Measurements from ENCODE around the gene RNU1-1. TPM values are rescaled to one million over a fixed set of nuclear protein-coding genes. Genes with fewer than 3 reads are reported as not detected.
"Not testable (repeated sequence)": the region's sequence is repeated elsewhere in the genome, so short reads cannot be mapped to it uniquely, and the experiment has no call there.

The RNU1-1 gene
- total RNA-seq (1,000 to 10,000 TPM in 4 of 6 donors, 100 to 1,000 TPM in 2; 687 to 5,169 (median 2,340) TPM), polyA plus RNA-seq (not detected)

DNA sequence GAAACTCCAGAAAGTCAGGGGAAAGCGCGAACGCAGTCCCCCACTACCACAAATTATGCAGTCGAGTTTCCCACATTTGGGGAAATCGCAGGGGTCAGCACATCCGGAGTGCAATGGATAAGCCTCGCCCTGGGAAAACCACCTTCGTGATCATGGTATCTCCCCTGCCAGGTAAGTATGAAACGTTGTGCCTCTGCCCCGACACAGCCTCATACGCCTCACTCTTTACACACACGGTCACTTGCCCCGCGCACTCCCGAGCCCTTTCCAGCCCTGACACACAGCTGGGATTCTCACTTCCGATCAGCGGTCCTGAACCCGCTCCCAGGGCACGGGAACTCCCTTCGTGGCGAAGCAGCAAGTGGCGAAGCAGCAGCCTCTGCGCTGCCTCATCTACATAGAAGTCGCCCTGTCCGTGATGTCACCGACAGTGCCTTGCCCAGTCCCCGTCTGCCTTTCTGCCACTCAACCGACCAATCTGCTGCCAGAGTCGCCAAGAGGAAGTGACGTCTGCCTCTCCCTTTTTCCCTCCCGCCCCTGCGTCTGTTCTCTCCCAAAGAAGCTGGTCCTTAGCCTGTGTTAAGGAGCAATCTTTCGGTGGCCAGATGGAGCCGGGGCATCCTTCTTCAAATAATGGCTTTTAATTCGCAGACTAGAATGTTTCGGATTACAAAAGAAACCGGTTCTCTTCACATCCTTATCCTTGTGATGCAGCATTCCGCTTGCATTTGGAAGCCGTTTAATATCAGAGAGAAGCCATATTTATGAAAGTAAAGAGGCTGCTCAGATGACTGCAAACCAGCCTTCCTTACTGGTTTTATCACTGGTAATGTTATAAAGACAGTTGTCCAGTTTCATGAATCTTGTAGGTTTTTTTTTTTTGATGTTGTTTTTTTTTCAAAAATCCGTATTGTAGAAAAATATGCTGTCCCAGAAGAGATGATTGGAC is at the start of gene RNU1-1:
TSS of gene RNU1-1 (minus strand) at position 179 of the 949 bp plus-strand sequence.
- H3K36me3 ChIP-seq; intact Hi-C loops (cut with DNase I); H3K9me3 ChIP-seq; H3K4me1 ChIP-seq; H3K27me3 ChIP-seq: not testable (repeated sequence)
- peak; percentile 60 to 77 (median 74) for ATAC-seq
- peak; percentile 98 for FAIRE-seq
- 0 to 1% methylated on average over 21 to 38 of the region's 40 CpGs for WGBS, 2 donors
- Histone ChIP-seq H3K4me3 (peak within 1 kb of the TSS in 2 of 4 donors; percentile 23 to 30), H3K27ac (peak within 1 kb of the TSS; percentile 47 to 90 (median 86))
- DNase-seq = peak; percentile 77 to 90 (median 80)

DNA sequence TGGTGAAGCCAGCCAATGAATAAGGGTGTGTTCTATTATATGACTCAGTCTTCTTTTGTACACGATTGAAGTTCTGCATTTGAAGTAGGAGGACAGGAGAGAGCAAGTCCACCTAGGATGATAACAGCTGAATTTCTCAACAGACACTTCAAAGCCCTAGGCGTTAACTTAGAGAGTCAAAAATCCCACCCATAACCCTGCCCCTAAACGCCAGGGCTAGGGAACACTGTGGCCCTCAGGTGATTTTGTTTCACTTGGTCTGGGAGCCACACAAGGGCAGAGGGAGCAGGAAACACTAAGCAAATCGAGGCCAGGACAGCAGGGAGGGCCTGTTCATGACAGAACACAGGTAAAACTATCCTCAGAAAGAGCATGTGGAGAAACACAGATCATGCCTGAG is 47.0 kb upstream of the RNU1-1 start:
- FAIRE-seq; intact Hi-C loops (cut with DNase I); H3K27ac ChIP-seq: not testable (repeated sequence)

DNA sequence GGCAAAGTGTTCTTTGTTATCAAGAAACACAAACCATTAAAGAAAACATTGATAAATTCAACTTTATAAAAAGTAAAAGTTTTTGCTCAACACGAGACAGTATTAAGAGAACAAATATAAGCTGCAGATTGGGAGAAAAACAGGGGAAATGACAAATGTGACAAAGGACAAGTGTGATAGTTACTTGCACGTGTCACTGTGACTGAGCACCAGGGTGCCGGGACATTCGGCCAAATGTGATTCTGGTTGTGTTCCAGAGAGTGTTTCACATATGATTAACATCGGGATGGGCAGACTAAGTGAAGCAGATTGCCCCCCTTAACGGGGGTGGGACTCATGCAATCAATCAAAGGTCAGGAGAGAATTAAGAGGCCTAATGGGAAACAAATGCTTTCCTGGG is 46.4 kb upstream of the RNU1-1 start:
- H3K4me3 ChIP-seq; intact Hi-C loops (cut with DNase I); H3K36me3 ChIP-seq; H3K27ac ChIP-seq; DNase-seq; ATAC-seq; FAIRE-seq; H3K4me1 ChIP-seq; H3K27me3 ChIP-seq; H3K9me3 ChIP-seq: not testable (repeated sequence)
- 72 to 79% methylated on average over 3 to 4 of the region's 6 CpGs for WGBS, 2 donors

More for the DNA sequence above, 47.0 kb upstream of the RNU1-1 start:
- 69 to 76% methylated on average over 2 to 3 of the region's 4 CpGs for WGBS, 2 donors
- not testable (repeated sequence) for H3K27me3 ChIP-seq, DNase-seq, H3K36me3 ChIP-seq, ATAC-seq, H3K4me1 ChIP-seq, H3K9me3 ChIP-seq, H3K4me3 ChIP-seq

DNA sequence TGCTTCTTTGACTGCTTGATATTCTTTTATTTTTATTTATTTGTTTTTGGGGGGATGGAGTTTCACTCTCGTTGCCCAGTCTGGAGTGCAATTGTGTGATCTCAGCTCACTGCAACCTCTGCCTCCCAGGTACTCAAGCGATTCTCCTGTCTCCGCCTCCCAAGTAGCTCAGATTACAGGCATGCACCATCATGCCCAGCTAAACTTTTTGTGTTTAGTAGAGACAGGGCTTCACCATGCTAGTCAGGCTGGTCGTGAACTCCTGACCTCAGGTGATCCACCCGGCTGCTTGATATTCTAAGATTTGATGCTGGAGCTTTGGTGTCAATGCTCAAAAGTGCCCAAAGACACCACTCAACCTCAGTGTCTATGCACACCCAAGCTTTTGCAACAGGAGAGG is 45.6 kb upstream of the RNU1-1 start:
- intact Hi-C loops (cut with DNase I); FAIRE-seq; H3K4me1 ChIP-seq; H3K9me3 ChIP-seq; DNase-seq; H3K36me3 ChIP-seq; H3K27me3 ChIP-seq; H3K27ac ChIP-seq; ATAC-seq; H3K4me3 ChIP-seq: not testable (repeated sequence)
- no CpG with 5 or more reads among the region's 5 CpGs for WGBS, 2 donors

DNA sequence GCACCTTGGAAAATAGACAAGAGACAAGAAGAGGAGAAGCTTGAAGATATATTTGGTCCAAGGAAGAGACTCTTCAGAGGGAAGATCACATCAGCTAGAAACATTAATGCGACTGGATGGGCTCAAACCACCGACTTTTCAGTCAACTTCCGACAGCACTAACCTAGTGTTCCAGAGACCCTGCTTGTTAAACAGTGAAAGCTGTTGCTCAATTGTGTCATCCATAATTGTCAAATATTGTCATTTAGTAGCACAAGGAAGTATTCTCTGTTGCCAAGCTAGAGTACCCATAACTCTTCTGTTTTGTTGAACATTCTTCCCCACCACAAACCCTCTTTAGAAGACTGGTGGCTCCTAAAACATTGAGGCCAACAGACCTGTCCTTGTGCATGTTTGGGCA is 42.9 kb upstream of the RNU1-1 start:
- H3K9me3 ChIP-seq; intact Hi-C loops (cut with DNase I); FAIRE-seq; H3K4me1 ChIP-seq; H3K27me3 ChIP-seq; H3K27ac ChIP-seq; DNase-seq; ATAC-seq; H3K36me3 ChIP-seq; H3K4me3 ChIP-seq: not testable (repeated sequence)
- WGBS, 2 donors = 87 to 91% methylated on average over 3 of the region's 3 CpGs

DNA sequence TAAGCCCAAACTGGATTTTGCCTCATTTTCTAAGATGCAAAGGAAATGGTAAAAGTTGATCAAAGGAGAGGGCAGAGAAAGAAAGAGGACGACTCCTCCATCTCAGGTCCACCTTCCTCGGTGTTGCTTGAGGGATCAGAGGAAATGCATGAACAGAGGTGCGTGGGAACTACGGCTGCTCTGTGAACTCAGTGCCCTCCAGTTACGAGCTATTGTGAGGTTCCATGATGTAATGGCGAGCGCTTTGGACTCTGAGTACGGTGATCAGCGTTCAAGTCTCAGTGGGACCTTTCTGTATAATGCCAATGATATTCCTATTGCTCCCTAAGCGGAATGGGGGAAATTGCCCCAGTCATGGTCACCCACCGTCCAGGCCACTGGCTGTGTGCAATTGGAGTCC is 39.2 kb upstream of the RNU1-1 start:
- WGBS, 2 donors = 94 to 95% methylated on average over 9 to 10 of the region's 11 CpGs
- ATAC-seq; intact Hi-C loops (cut with DNase I); H3K27me3 ChIP-seq; H3K4me1 ChIP-seq; H3K4me3 ChIP-seq; FAIRE-seq; H3K27ac ChIP-seq; H3K36me3 ChIP-seq; H3K9me3 ChIP-seq; DNase-seq: not testable (repeated sequence)

DNA sequence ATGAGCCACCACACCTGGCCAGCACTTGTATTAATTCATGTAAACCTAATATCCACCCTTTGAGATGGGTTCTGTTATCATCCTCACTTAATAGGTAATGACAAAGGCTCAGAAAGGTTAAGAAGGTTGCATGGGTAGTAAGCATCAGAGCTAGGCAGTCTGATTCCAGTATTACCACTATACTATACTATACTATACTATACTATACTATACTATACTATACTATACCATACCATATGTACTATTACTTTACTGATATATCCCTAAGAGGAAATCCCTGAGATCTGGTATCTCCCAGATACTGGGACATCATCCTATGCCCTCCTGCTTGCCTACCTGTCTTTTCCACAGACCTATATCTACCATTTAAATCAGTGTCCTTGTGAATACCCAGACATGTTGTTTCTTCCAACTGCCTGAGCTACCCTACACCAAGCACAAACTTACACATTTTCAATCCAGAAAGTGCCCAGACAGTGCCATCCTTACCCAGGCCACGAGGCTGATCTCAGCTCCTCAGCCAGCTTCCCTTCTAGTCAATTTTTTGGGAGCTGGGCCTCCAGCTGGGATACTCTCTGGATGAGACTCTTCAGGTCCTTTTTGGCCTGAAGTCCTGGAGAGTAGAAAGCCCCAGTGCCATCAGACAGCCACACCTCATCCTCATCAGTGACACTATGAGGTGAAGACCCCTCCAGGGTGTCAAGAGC is 36.3 kb upstream of the RNU1-1 start:
- H3K4me1 ChIP-seq; ATAC-seq; DNase-seq; H3K27me3 ChIP-seq; H3K27ac ChIP-seq; FAIRE-seq; H3K9me3 ChIP-seq; H3K4me3 ChIP-seq; H3K36me3 ChIP-seq; intact Hi-C loops (cut with DNase I): not testable (repeated sequence)
- 75 to 78% methylated on average over 1 of the region's 1 CpG for WGBS, 2 donors

DNA sequence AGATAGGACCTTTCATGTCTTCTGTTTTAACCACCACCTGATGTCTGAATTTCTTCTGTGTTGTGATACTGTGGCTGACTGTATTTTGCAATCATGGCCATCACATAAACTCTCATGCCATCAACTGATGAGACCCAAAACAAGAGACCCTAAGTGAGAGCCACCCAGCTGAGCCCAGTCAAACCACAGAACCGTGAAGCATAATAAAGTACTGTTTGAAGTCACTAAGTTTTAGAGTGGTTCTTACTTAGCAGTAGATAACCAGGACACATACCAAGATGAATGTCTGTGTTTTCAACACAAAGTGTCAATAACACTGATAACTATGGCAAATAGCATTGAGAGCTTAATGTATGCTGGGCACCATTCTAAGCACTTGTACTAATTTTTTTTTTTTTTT is 35.5 kb upstream of the RNU1-1 start:
- H3K4me3 ChIP-seq; intact Hi-C loops (cut with DNase I); H3K36me3 ChIP-seq; H3K27me3 ChIP-seq; DNase-seq; H3K4me1 ChIP-seq; ATAC-seq; H3K9me3 ChIP-seq; H3K27ac ChIP-seq; FAIRE-seq: not testable (repeated sequence)
- 39 to 61% methylated on average over 1 of the region's 1 CpG for WGBS, 2 donors

DNA sequence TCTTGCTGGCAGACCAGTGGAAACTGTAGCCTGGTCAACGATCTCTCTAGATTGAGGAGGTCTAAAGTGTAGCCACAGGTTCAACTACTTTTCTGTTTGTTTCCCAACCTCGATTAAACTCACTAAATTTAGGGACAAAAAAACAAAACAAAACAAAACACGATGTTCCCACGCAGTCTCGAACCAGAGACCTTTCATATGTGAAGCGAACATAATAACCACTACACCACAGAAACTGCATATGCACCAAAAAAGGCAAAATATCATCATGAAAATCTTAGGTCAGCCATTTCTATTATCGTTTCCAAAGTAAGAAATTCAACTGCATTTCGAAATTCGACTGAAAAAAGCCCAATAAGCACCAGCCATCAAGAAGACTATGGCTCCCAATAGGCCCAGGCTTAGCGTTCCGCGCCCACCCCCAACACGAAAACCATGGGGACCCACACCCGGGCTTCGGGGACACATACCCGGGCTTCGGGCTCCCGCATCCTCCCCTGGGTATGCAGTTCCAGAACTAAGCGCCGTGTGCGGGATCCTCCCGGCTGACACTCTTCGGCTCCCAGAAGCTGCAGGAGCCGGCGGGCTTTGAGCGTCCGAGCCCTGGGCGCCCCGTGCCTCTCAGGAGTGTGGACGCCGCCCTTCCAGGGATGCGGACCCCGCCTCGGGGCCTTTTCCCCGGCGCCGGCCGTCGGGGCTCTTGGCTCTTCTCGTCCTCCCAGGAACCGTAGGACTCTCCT is 33.6 kb upstream of the RNU1-1 start:
- H3K4me3 ChIP-seq; H3K27ac ChIP-seq; H3K4me1 ChIP-seq; FAIRE-seq; H3K36me3 ChIP-seq; H3K9me3 ChIP-seq; ATAC-seq; DNase-seq; intact Hi-C loops (cut with DNase I); H3K27me3 ChIP-seq: not testable (repeated sequence)
- WGBS, 2 donors = 55 to 62% methylated on average over 3 to 26 of the region's 41 CpGs

DNA sequence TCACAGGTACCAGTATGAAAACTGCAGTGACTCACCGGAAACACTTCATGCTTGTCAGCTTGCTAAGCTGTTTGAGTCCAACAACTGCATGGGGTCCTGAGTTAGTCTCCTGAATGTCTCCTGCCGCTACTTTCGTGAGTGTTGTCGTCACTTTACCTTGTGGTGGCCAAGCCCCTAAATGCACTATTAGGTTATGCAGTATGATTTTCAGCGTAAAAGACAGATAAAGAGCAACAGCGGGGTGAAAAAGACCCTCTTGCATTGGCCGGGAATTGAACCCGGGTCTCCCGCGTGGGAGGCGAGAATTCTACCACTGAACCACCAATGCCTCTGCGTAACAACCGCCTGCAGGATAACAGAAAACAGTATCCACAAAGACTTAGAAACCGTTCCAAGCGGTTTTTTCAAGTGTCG is 31.6 kb upstream of the RNU1-1 start:
- H3K27ac ChIP-seq; H3K9me3 ChIP-seq; H3K36me3 ChIP-seq; FAIRE-seq; intact Hi-C loops (cut with DNase I); H3K4me1 ChIP-seq; H3K27me3 ChIP-seq; H3K4me3 ChIP-seq: not testable (repeated sequence)
- DNase-seq = peak in 1 of 6 donors; percentile 38
- peak in 2 of 4 donors; percentile 21 to 35 for ATAC-seq
- WGBS, 2 donors = 40 to 43% methylated on average over 11 to 12 of the region's 16 CpGs

DNA sequence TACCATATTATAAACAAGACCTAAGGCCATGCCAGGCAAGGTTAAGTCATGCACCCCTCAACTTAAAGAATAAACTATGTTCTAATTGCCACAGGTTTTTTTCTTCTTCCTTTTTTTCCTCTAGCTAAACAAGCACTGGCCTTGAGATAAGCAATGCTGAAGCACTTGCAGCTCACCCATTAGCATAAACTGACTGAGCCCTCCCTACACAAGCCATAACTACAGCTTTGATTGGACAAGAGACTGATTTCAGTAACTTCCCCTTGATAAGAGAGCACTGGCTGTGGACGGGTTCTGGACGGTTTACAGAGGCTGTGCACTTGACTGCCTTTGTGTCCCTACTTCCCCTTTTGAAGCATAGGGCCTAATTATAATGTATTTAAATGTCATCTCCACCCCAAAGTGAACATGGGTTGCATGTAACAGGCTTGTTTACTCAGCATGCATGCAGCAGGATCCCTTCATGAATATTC is 26.4 kb upstream of the RNU1-1 start:
- WGBS, 2 donors = 0% methylated on average over 2 of the region's 2 CpGs; no CpG with 5 or more reads in 1 of the 2 donors
- peak in 2 of 6 donors; percentile 26 to 44 for DNase-seq

More for the DNA sequence above, 26.4 kb upstream of the RNU1-1 start:
- H3K27me3 ChIP-seq; ATAC-seq; H3K9me3 ChIP-seq; H3K4me3 ChIP-seq; H3K4me1 ChIP-seq; H3K36me3 ChIP-seq; intact Hi-C loops (cut with DNase I): not testable (repeated sequence)
- peak overlapping the region in 1 of 4 donors; percentile 44 for H3K27ac ChIP-seq
- FAIRE-seq = peak; percentile 41
